Measurements from ENCODE around the gene P3H2. TPM values are rescaled to one million over a fixed set of nuclear protein-coding genes. Genes with fewer than 3 reads are reported as not detected.

P3H2 gene
- total and polyA plus RNA-seq, 9 of the 15 experiments (the other 6 are each of a cell fraction or from before 2014, with no cell fraction given), result 0.04 to 0.26 (median 0.22) TPM; not detected in 6

GRCh38 chr3:190076601-190077394, 43.9 kb downstream of the P3H2 start (continued):
- TF ChIP-seq VEZF1 (CRISPR knock-in tag; IDR thresholded peaks at IDR 0.05), result no peak
- no peak for TF ChIP-seq ETS1 (conservative IDR thresholded peaks at IDR 0.05; ENCODE audit: control insufficient read depth, low read depth, low read length)
- TF ChIP-seq PTBP1 (IDR thresholded peaks at IDR 0.05; ENCODE audit: low read depth, low read length), result no peak
- no peak for TF ChIP-seq ZNF143 (CRISPR knock-in tag; IDR thresholded peaks at IDR 0.05)
- no peak for TF ChIP-seq ZFP30 (CRISPR knock-in tag; IDR thresholded peaks at IDR 0.05; ENCODE audit: borderline replicate concordance)
- TF ChIP-seq ZBED1 (IDR thresholded peaks at IDR 0.05), result no peak

GRCh38 chr3:190076136-190076535, 44.6 kb downstream of the P3H2 start:
- no peaks in the 10 kb centered on the region for H3K79me2 ChIP-seq (ENCODE audit: control insufficient read depth, insufficient read depth, low read length)
- no peak overlapping the region for H3K9ac ChIP-seq (ENCODE audit: insufficient read depth in 1 of 2, low read depth in 2 of 2, low read length in 2 of 2)
- no peaks in the 10 kb centered on the region for H3K27me3 ChIP-seq (ENCODE audit: control insufficient read depth in 2 of 2, insufficient read depth in 2 of 2, low read length in 2 of 2)
- in situ Hi-C loops (cut with MboI) (no loop called here), intact Hi-C loops (cut with micrococcal nuclease) (no loop called here)
- H3K4me3 ChIP-seq, result no peak overlapping the region
- no peak overlapping the region for H2AFZ ChIP-seq (ENCODE audit: low read depth, low read length)
- no peaks in the 10 kb centered on the region for H3K4me1 ChIP-seq (replicated peaks in 1 of 2; ENCODE audit: control insufficient read depth in 2 of 2, insufficient read depth in 2 of 2, low read length in 2 of 2)
- FAIRE-seq, result no peak
- H3K9me3 ChIP-seq (replicated peaks; ENCODE audit: control insufficient read depth, insufficient read depth, low read depth, low read length), result no peaks in the 10 kb centered on the region
- no peak for ATAC-seq
- no peak for DNase-seq (ENCODE audit: extremely low read depth in 1 of 4, low spot score in 3 of 4)
- CTCF ChIA-PET (ENCODE audit: low intra/inter-chr PET ratio), result no interaction called here
- BruUV-seq (replicated peaks), result no TSS peak
- no peak overlapping the region for H3K27ac ChIP-seq (ENCODE audit: extremely low read depth, low read depth, low read length)
- no peaks in the 10 kb centered on the region for H3K9me1 ChIP-seq (ENCODE audit: control insufficient read depth, insufficient read depth, low read length)
- H4K20me1 ChIP-seq (replicated peaks; ENCODE audit: control insufficient read depth, insufficient read depth, low read length), result no peaks in the 10 kb centered on the region
- POLR2A ChIA-PET, result no interaction called here
- no peak overlapping the region for H3K4me2 ChIP-seq (ENCODE audit: insufficient read depth, low read length)
- no peaks in the 10 kb centered on the region for H3K36me3 ChIP-seq (ENCODE audit: control insufficient read depth, insufficient read depth, low read length)
- TF ChIP-seq ATF3 (IDR thresholded peaks at IDR 0.05) (no peak), ATF3 (CRISPR knock-in tag; conservative IDR thresholded peaks at IDR 0.05) (no peak), ZNF655 (CRISPR knock-in tag; IDR thresholded peaks at IDR 0.05) (no peak), PYGO2 (tag; IDR thresholded peaks at IDR 0.05) (no peak), GABPB1 (CRISPR knock-in tag; IDR thresholded peaks at IDR 0.05) (no peak), ELF4 (CRISPR knock-in tag; IDR thresholded peaks at IDR 0.05) (no peak), ZNF785 (CRISPR knock-in tag; IDR thresholded peaks at IDR 0.05) (no peak), SFPQ (IDR thresholded peaks at IDR 0.05; ENCODE audit: low read depth, low read length) (no peak), NFXL1 (CRISPR knock-in tag; IDR thresholded peaks at IDR 0.05) (no peak)
